Sigmoid colon (tissue), 7 donors: ENCODE results near the gene UPK3BL2. TPM values are rescaled to one million over a fixed set of nuclear protein-coding genes. Genes with fewer than 3 reads are reported as not detected.
A peak's percentile ranks its signal among the peaks of the same experiment; 100 is the strongest.
"Not testable (repeated sequence)": the region's sequence is repeated elsewhere in the genome, so short reads cannot be mapped to it uniquely, and the experiment has no call there.

Experiments
- DNase-seq: peaks from one replicate; pipeline ENCODE4 v3.0.0-alpha.2; 2019
- H3K27ac ChIP-seq, 4 donors: fragments of 200-600 bp; sonication (generic); one replicate each; pipeline ENCODE4 v1.5.1; 2016 to 2019; ENCODE audit warnings: mild to moderate bottlenecking in 1 of 4
- H3K27me3 ChIP-seq, 3 donors: fragments of 200-600 bp; sonication (generic); one replicate each; pipeline ENCODE4 v1.5.1; 2019; ENCODE audit warnings: mild to moderate bottlenecking in 1 of 3
- H3K36me3 ChIP-seq, 4 donors: fragments of 200-600 bp; sonication (generic); one replicate each; pipeline ENCODE4 v1.5.1; 2016 to 2019
- H3K4me1 ChIP-seq, 4 donors: fragments of 200-600 bp; sonication (generic); one replicate each; pipeline ENCODE4 v1.5.1; 2017 to 2019
- H3K4me3 ChIP-seq, 4 donors: fragments of 200-600 bp; sonication (generic); one replicate each; pipeline ENCODE4 v1.5.1; 2017 to 2019; ENCODE audit warnings: mild to moderate bottlenecking in 2 of 4, moderate library complexity in 1 of 4
- H3K9me3 ChIP-seq, 4 donors: fragments of 200-600 bp in 3 of 4; sonication (generic) in 3 of 4; one replicate each; pipeline versions ENCODE4 v1.5.1 to v1.6.1; 2013 to 2019
- WGBS, 2 donors: extraction: QIAGEN DNeasy Blood & Tissue Kit; methylation state at CpG; one replicate each; pipeline ENCODE4 v1.1.7; 2013; 5-methylcytosine and 5-hydroxymethylcytosine counted together
- intact Hi-C: fragments of 100-400 bp; cut with DNase I; formaldehyde crosslinking; loops from one replicate; pipeline ENCODE4 v1.15.1; 2023
- polyA plus RNA-seq, 3 donors: library from polyadenylated mRNA; stranded (reverse); fragments of 200-250 nt; gene quantifications; one replicate each; pipeline ENCODE4 v1.2.3, GENCODE V29; 2013
- total RNA-seq, 4 donors: library from RNA; depleted of rRNA; stranded (reverse); fragments of >200 nt; gene quantifications; one replicate each; pipeline ENCODE4 v1.1.0, GENCODE V29; 2016
- donor health status: healthy with polysubstance abuse.
- donor health status: Bipolar disorder and iron deficiency.
- donor health status: healthy.

Gene UPK3BL2
- total and polyA plus RNA-seq, 7 donors: 0.99 to 14.2 (median 3.6) TPM; not detected in 2

DNA sequence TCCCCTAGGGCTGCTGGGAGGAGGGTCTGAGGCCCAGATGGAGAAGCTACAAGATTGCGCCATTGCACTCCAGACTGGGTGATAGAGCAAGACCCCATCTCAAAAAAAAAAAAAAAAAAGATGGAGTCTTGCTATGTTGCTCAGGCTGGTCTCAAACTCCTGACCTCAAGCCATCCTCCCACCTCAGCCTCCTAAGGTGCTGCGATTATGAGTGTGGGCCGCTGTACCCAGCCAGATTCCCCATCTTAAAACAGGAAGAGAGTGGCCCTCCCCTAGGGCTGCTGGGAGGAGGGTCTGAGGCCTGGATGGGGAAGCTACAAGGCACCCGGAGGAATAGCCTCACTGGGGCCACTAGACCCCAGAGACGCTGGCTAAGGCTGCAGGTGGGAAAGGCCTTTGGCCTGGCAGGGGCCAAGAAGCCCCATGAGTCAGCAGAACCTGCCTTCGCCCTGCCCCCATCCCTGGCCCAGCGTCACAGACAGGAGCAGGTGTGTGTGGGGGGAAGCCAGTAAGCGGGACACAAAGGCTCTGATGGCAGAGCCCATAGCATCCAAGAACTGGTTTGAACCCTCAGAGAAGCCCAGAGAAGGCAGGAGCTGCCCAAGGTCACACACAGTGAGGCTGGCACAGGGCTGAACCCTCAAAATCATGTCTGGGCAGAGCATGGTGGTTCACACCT lies 35.9 kb downstream of the UPK3BL2 start:
- H3K4me3 ChIP-seq, H3K27ac ChIP-seq, H3K9me3 ChIP-seq, H3K4me1 ChIP-seq, H3K36me3 ChIP-seq, H3K27me3 ChIP-seq, intact Hi-C loops: not testable (repeated sequence)
- 82 to 90% methylated on average over 2 of the region's 8 CpGs for WGBS, 2 donors
- peak; percentile 53 for DNase-seq

- H3K4me1 ChIP-seq, H3K27me3 ChIP-seq, H3K9me3 ChIP-seq, H3K36me3 ChIP-seq, H3K4me3 ChIP-seq, intact Hi-C loops: not testable (repeated sequence)
- H3K27ac ChIP-seq: peak overlapping the region in 2 of 4 donors; percentile 57 to 65
- DNase-seq: peak; percentile 42
- WGBS, 2 donors: 89 to 90% methylated on average over 5 of the region's 24 CpGs
Observed at GRCh38 chr7:102505298-102506185, 38.0 kb downstream of the UPK3BL2 start.

- H3K4me3 ChIP-seq, H3K9me3 ChIP-seq, H3K36me3 ChIP-seq, intact Hi-C loops, DNase-seq, H3K27me3 ChIP-seq, H3K4me1 ChIP-seq, H3K27ac ChIP-seq: not testable (repeated sequence)
- WGBS, 2 donors: no CpG with 5 or more reads among the region's 12 CpGs
Observed at GRCh38 chr7:102503141-102503540, 40.4 kb downstream of the UPK3BL2 start.

DNA sequence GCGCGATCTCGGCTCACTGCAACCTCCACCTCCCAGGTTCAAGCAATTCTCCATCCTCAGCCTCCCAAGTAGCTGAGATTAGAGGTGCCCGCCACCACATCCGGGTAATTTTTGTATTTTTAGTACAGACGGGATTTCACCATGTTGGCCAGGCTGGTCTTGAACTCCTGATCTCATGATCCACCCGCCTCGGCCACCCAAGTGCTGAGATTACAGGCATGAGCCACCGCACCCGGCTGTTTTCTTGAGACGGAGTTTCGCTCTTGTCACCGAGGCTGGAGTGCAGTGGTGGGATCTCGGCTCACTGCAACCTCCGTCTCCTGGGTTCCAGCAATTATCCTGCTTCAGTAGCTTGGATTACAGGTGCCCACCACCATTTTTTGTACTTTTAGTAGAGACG lies 45.2 kb downstream of the UPK3BL2 start:
- H3K4me3 ChIP-seq, H3K27me3 ChIP-seq, intact Hi-C loops, H3K36me3 ChIP-seq, H3K9me3 ChIP-seq, H3K27ac ChIP-seq, H3K4me1 ChIP-seq: not testable (repeated sequence)
- peak; percentile 55 for DNase-seq
- 95 to 97% methylated on average over 11 of the region's 16 CpGs for WGBS, 2 donors

DNA sequence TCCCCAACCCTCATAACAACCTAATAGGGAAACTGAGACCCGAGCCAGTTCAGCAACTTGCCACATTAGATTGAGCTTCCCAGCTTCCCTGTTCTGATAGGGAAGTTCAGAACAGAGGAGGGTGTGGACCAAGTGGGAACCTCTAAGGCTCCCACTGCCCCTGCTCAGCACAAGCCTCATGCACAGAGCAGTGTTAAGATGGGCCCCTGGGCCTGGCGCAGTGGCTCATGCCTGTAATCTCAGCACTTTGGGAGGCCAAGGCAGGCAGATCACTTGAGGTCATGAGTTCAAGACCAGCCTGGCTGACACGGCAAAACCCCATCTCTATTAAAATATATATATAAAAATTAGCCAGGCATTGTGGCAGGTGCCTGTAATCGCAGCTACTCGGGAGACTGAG lies 46.2 kb downstream of the UPK3BL2 start:
- H3K27me3 ChIP-seq, DNase-seq, H3K4me3 ChIP-seq, H3K9me3 ChIP-seq, intact Hi-C loops, H3K27ac ChIP-seq, H3K4me1 ChIP-seq, H3K36me3 ChIP-seq: not testable (repeated sequence)
- 81 to 95% methylated on average over 1 of the region's 5 CpGs for WGBS, 2 donors

DNA sequence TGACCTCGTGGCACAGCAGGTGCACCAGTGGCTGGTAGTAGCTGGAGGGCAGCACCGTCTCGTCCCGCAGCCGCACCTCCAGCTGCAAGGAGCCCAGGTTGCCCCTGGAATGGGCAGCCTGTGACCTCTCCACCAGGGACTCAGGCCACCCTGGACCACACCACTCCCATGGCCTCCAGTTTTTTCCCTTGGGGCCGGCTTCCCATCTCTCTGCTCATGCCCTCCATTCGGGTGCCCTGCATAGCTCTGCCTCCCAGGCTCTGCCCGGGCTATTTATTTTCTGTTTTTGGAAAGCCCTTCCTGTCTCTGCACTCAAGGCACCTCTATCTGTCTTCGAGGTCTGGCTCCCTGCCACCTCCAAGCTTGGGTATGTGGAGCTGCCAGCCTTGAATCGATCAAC lies 46.6 kb downstream of the UPK3BL2 start:
- intact Hi-C loops, H3K27ac ChIP-seq, H3K4me3 ChIP-seq, H3K4me1 ChIP-seq, H3K27me3 ChIP-seq, H3K36me3 ChIP-seq, H3K9me3 ChIP-seq: not testable (repeated sequence)
- 70 to 81% methylated on average over 3 of the region's 10 CpGs for WGBS, 2 donors
- DNase-seq: peak; percentile 25

- no CpG with 5 or more reads among the region's 67 CpGs for WGBS, 2 donors
- DNase-seq, H3K4me3 ChIP-seq, H3K36me3 ChIP-seq, H3K9me3 ChIP-seq, H3K27me3 ChIP-seq, intact Hi-C loops, H3K4me1 ChIP-seq, H3K27ac ChIP-seq: not testable (repeated sequence)
Observed at GRCh38 chr7:102494473-102495149, 48.9 kb downstream of the UPK3BL2 start.

GRCh38 chr7:102494026-102494425 lies 49.5 kb downstream of the UPK3BL2 start:
- not testable (repeated sequence) for H3K4me3 ChIP-seq

GRCh38 chr7:102493220-102493935 lies 50.1 kb downstream of the UPK3BL2 start:
- H3K36me3 ChIP-seq, H3K9me3 ChIP-seq, H3K4me1 ChIP-seq, H3K27me3 ChIP-seq, H3K4me3 ChIP-seq, H3K27ac ChIP-seq, intact Hi-C loops: not testable (repeated sequence)
- WGBS, 2 donors: no CpG with 5 or more reads among the region's 33 CpGs
- peak; percentile 39 for DNase-seq

More at GRCh38 chr7:102494026-102494425, 49.5 kb downstream of the UPK3BL2 start:
- H3K4me1 ChIP-seq, H3K36me3 ChIP-seq, H3K9me3 ChIP-seq, DNase-seq, H3K27ac ChIP-seq, intact Hi-C loops, H3K27me3 ChIP-seq: not testable (repeated sequence)
- WGBS, 2 donors: 15 to 23% methylated on average over 8 of the region's 15 CpGs

GRCh38 chr7:102490529-102491075 lies 52.9 kb downstream of the UPK3BL2 start:
- WGBS, 2 donors: 10 to 72% methylated on average over 3 of the region's 12 CpGs
- intact Hi-C loops, H3K36me3 ChIP-seq, H3K27ac ChIP-seq, H3K4me1 ChIP-seq, H3K9me3 ChIP-seq, H3K4me3 ChIP-seq, H3K27me3 ChIP-seq: not testable (repeated sequence)
- peak; percentile 33 for DNase-seq
